Activated CD4-positive, alpha-beta memory T cell treated with anti-CD3 and anti-CD28 coated beads for 36 hours (primary cell): Measurements from ENCODE around the gene PPP4C. TPM values are rescaled to one million over a fixed set of nuclear protein-coding genes. Genes with fewer than 3 reads are reported as not detected.
A peak's percentile ranks its signal among the peaks of the same experiment; 100 is the strongest.

ENCODE experiments used
- CTCF ChIA-PET: fragments of 350-600 bp; sonication (Branson Sonifier 250); formaldehyde crosslinking; loops from one replicate; lab custom pipeline; 2021; ENCODE audit warnings: antibody characterized with exemption, inconsistent platforms; lab: Charles Lee
- POLR2A ChIA-PET: fragments of 350-600 bp; sonication (Branson Sonifier 250); formaldehyde crosslinking; loops from one replicate; lab custom pipeline; 2021; ENCODE audit warnings: antibody characterized with exemption; lab: Charles Lee
- DNase-seq: peaks from one replicate; pipeline ENCODE4 v3.0.0-alpha.2; 2020
- H3K27ac Mint-ChIP-seq: one replicate; pipeline ENCODE4 v1.8.0; 2021; ENCODE audit warnings: mixed read lengths
- H3K27me3 Mint-ChIP-seq: one replicate; pipeline ENCODE4 v1.8.0; 2021; ENCODE audit warnings: mixed read lengths
- H3K36me3 Mint-ChIP-seq: one replicate; pipeline ENCODE4 v1.8.0; 2021; ENCODE audit warnings: mixed read lengths
- H3K4me1 Mint-ChIP-seq: one replicate; pipeline ENCODE4 v1.8.0; 2021; ENCODE audit warnings: low read depth, mixed read lengths
- H3K4me3 Mint-ChIP-seq: one replicate; pipeline ENCODE4 v1.8.0; 2021; ENCODE audit warnings: mild to moderate bottlenecking, mixed read lengths
- H3K9me3 Mint-ChIP-seq: one replicate; pipeline ENCODE4 v1.8.0; 2021; ENCODE audit warnings: mixed read lengths
- intact Hi-C: fragments of 100-400 bp; cut with micrococcal nuclease; formaldehyde crosslinking; loops from one replicate; pipeline ENCODE4 v1.15.1; 2023
- total RNA-seq, 2 experiments: library from RNA; stranded (reverse); gene quantifications; one replicate each; pipeline ENCODE4 v1.2.3, GENCODE V29; 2021

The PPP4C gene
- 100 to 1,000 TPM; 121 to 133 TPM for total RNA-seq

DNA sequence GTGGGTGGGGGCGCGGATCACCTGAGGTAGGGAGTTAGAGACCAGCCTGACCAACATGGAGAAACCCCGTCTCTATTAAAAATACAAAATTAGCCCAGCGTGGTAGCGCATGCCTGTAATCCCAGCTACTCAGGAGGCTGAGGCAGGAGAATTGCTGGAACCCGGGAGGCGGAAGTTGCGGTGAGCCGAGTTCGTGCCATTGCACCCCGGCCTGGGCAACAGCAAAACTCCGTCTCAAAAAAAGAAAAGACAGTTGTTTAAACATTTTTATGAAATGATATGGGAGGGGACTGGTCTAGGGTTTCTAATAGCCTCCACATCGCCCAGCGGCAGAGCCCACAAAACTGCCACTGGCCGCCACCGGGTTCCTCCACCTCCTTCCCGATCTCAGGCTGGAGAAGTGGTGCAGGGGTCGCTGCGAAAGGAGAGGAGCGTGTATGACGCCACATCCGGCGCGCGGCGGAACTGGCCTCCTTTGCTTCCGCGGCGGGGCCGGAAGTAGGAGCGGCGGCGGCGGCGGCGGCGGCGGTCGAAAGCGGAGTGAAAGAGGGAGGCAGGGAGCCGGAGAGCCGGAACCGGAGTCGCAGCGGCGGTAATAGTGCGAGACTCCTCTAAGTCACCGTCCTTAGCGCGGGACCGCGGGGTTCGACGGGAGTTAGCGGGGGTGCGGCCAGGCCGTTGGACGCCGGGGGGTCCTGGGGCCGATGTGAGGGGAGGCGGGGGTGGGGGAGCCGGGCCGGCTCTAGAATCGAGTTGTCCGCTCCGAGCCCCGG lies at the start of gene PPP4C:
TSS of gene PPP4C (plus strand) at position 492 of the 773 bp plus-strand sequence. CDS start 384 bp downstream, outside the sequence.
- peak; percentile 95 for DNase-seq
- Mint-ChIP-seq H3K9me3 (no peaks in the 10 kb centered on the region), H3K4me1 (peaks cover 39% of the 10 kb centered on the region), H3K27ac (peak within 1 kb of the TSS; percentile 93), H3K4me3 (peak within 1 kb of the TSS; percentile 91), H3K36me3 (peaks cover 45% of the 10 kb centered on the region), H3K27me3 (no peaks in the 10 kb centered on the region)
- CTCF ChIA-PET = interaction anchor here (1.1 to 9.4 kb wide), 6 partner anchors 10 to 540 kb away, joined by 3 to 76 read pairs (median 6); partner anchors contain the start of genes ALDOA and TBX6
- intact Hi-C loops = loop anchor here (1.0 to 5.0 kb wide), 3 partner anchors 10 to 47 kb away; partner anchors contain the start of genes ALDOA, MAPK3 and TBX6
- POLR2A ChIA-PET = interaction anchor here (1.1 to 4.1 kb wide), 3 partner anchors 10 to 16 kb away, joined by 3 to 42 read pairs (median 22); partner anchors contain the start of genes ALDOA and TBX6

DNA sequence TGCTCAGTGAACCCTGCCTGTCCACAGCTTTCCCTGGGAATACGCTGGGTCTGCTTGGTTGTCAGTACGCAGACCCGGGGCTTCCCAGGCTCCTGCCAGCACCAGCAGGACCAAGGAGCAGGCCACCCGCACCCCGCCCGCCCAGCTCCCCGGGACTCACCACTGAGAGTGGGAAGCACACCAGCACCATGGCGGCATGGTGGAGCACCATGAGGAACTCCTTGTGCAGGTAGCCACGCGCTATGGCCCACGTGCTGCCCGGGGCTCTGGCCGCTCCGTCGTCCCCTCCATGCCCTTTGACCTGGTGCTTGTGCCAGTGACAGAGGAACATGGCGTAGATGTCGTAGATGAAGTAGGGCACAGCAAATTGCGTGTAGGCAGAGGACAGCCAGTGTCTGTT lies 49.3 kb upstream of the PPP4C start:
- Mint-ChIP-seq H3K36me3 (no peaks in the 10 kb centered on the region), H3K4me1 (peaks cover 1% of the 10 kb centered on the region), H3K27ac (no peak overlapping the region), H3K4me3 (no peak overlapping the region), H3K9me3 (no peaks in the 10 kb centered on the region), H3K27me3 (peaks cover 45% of the 10 kb centered on the region)
- intact Hi-C loops = no loop called here
- ChIA-PET POLR2A (no interaction called here), CTCF (no interaction called here)
- DNase-seq = no peak

DNA sequence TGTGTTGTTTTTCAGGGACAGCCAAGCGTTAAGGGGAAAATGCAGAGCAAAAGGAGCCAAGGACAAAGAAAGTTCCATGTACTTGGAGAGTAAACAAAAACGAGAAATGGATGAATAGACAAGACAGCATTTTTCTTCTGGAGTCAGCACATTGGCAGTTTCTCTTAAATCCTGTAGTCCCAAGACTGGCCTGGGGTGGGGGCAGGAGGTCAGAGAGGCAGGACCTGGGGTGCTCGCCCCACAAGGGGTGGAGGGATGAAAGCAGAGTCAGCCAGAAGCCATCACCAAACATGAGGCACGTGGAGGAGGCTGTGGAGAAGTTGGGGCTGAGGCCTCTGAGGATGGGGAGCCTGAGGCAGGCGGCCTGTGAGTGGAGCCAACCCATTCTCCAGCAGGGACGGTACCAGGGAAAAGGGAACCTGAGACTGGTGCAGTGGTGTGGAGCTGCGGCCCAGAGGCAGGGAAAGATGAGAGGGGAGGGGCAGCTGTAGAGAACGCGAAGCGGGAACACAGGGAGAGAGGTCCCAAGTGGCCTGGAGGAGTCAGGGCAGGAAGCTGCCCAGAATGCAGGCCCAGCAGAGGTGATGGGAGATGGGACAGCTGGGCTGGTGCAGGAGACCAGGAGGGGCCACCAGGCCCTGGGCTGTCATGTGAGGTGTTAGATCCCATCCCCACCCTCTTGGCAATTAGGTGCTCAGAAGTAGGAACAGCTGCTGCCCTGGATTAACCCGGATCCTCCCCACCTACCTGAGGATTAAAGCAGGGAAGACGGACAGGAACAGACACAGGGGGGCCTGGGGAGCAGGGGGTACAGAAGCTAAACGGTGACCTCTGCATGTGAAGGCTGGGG lies 48.0 kb upstream of the PPP4C start:
- DNase-seq = no peak
- no peak overlapping the region for H3K27ac Mint-ChIP-seq
- peaks cover 54% of the 10 kb centered on the region for H3K27me3 Mint-ChIP-seq
- no peaks in the 10 kb centered on the region for H3K9me3 Mint-ChIP-seq
- CTCF ChIA-PET = interaction anchor here (0.8 kb wide), 1 partner anchor 327 kb away, joined by 3 read pairs; no protein-coding TSS in a partner anchor
- H3K4me1 Mint-ChIP-seq = peaks cover 8% of the 10 kb centered on the region
- no peaks in the 10 kb centered on the region for H3K36me3 Mint-ChIP-seq
- POLR2A ChIA-PET = no interaction called here
- no peak overlapping the region for H3K4me3 Mint-ChIP-seq
- intact Hi-C loops = no loop called here

DNA sequence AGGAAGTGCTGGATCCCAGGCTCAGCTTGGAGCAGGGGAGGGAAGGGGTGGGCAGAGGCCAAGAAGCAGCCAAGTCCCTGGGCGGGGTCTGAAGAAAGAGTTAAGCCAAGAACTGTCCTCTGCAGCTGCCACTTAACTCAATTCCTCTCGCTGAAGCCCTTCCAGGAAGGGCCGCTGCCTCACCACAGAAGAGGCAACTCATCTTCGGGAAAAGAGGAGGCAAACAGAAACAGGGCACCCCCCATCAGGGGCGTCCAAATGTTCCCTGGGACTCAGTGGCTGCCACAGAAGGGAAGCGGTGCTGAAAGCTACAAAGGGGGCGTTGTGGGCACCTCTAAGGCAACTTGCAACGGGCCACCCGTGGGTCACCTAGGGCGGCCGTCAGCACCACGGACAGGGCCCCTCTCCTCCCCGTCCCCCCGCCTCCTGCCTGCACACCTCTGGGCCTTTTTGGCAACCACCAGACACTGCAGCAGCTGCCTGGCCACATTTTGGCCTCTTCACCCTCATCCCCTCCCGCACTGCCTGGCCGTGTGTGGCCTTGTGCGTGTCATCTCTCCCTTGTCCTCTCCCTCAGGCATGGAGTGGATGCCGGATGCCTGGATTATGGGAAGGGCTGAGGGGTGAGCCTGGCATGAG lies 47.2 kb upstream of the PPP4C start:
- POLR2A ChIA-PET = no interaction called here
- H3K9me3 Mint-ChIP-seq = no peaks in the 10 kb centered on the region
- intact Hi-C loops = no loop called here
- H3K36me3 Mint-ChIP-seq = no peaks in the 10 kb centered on the region
- H3K4me1 Mint-ChIP-seq = peaks cover 14% of the 10 kb centered on the region
- CTCF ChIA-PET = interaction anchor here (0.8 kb wide), 1 partner anchor 328 kb away, joined by 3 read pairs; no protein-coding TSS in a partner anchor
- peaks cover 54% of the 10 kb centered on the region for H3K27me3 Mint-ChIP-seq
- no peak overlapping the region for H3K4me3 Mint-ChIP-seq
- no peak overlapping the region for H3K27ac Mint-ChIP-seq
- peak; percentile 47 for DNase-seq

DNA sequence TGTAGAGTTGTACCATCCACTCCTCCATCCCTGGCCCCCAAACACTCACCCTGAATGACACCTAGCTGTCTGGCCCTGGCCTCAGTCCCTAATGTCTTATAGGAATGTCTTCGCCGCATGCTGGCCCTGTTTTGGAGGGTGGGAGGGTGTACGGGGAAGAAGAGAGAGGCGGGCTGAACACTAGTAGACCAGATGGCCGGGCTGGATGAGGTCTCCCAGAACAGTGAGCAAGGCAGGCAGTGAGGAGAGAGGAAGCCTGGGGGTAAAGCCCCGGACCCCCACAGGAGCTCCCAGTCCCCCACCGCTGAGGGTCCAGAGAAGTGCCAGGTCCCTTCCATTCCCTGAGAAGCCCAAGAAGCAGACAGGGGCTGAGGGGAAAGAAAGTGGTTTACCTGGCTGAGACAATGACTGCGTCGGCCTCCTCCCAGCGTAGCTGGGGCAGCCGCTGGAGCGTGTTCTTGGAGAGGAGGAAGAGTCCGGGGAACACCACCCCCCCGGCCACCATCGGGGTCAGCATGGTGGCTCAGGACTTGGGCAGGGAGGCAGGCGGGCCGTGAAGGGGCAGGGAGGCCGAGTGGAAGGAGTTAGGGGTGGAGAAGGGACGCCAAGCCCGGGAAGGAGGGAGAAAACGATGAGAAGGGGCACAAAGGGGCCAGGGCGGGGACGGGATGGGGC lies 45.6 kb upstream of the PPP4C start:
- ChIA-PET CTCF (interaction anchor here (0.7 to 4.6 kb wide), 3 partner anchors 10 to 331 kb away, joined by 3 to 63 read pairs (median 11); no protein-coding TSS in a partner anchor), POLR2A (no interaction called here)
- no peak for DNase-seq
- intact Hi-C loops = no loop called here
- no peak overlapping the region for H3K4me3 Mint-ChIP-seq
- H3K27me3 Mint-ChIP-seq = peaks cover 55% of the 10 kb centered on the region
- no peak overlapping the region for H3K27ac Mint-ChIP-seq
- no peaks in the 10 kb centered on the region for H3K36me3 Mint-ChIP-seq
- H3K4me1 Mint-ChIP-seq = peaks cover 19% of the 10 kb centered on the region
- no peaks in the 10 kb centered on the region for H3K9me3 Mint-ChIP-seq

DNA sequence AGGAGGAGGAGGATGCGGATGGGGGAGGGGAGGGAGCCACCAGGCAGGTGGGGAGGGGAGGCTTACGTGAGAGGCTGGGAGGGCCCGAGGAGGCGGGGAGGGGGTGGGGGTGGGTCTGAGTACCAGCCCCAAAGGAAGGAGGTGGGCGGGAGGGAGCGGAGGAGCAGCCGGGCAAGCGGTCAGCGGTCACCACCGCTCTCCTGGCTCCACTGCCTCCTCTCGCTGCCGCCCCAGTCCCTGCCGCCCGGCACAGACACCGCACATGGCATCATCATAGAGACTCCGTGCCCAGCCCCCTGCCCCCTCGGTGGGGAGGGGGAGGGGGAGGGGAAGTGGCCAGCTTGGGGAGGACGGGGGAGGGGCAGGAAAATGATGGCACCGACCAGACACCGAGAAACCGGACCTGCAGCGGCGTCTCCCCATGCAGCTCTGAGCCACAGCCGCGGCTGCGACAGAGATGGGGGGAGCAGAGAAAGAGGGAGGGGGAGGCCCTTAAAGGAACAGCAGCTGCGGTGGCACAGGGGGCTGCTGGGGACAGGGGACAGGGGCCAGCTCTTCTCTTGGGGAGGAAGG lies 44.9 kb upstream of the PPP4C start, which contains the start of gene TLCD3B:
TSS of gene TLCD3B (minus strand) at position 431 of the 573 bp plus-strand sequence. CDS start 744 bp downstream, outside the sequence.
- CTCF ChIA-PET = interaction anchor here (0.6 to 4.6 kb wide), 21 partner anchors 8 to 389 kb away, joined by 3 to 63 read pairs (median 6); partner anchors contain the start of genes C16orf92, HIRIP3 and TBX6
- intact Hi-C loops = no loop called here
- no peak for DNase-seq
- Mint-ChIP-seq H3K27ac (no peak within 1 kb of the TSS), H3K4me3 (no peak within 1 kb of the TSS), H3K36me3 (no peaks in the 10 kb centered on the region), H3K27me3 (peaks cover 56% of the 10 kb centered on the region), H3K9me3 (no peaks in the 10 kb centered on the region), H3K4me1 (peaks cover 23% of the 10 kb centered on the region)
- POLR2A ChIA-PET = no interaction called here

DNA sequence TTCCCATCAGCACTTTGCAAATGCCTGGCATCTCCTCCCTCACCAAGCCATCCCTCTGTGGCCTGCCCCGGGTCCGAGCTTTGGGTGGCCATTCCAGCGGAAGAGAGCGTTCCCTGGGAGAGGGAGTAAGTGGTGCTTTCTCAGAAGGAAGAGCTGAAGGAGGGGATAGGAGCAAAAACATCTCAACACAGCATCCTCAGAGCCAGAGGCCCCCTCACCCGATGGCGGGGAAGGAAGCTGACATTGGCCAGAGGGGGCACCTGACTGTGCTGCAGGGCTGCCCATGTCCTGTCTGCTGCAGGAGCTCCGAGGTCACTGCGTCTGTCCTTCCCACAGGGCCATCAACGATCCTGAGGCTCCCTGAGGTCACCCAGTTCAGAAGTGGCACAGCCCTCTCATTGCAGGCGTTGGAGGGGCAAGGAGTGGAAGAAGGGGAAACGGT lies 44.3 kb upstream of the PPP4C start:
- Mint-ChIP-seq H3K27ac (no peak overlapping the region), H3K36me3 (no peaks in the 10 kb centered on the region), H3K27me3 (peaks cover 56% of the 10 kb centered on the region), H3K4me1 (peaks cover 23% of the 10 kb centered on the region), H3K4me3 (no peak overlapping the region), H3K9me3 (no peaks in the 10 kb centered on the region)
- no peak for DNase-seq
- ChIA-PET CTCF (interaction anchor here (0.5 to 4.6 kb wide), 41 partner anchors 8 to 390 kb away, joined by 3 to 63 read pairs (median 5); partner anchors contain the start of genes C16orf92, HIRIP3, KCTD13 and KIF22), POLR2A (interaction anchor here (1.1 kb wide), 2 partner anchors 21 to 23 kb away, joined by 3 read pairs; a partner anchor contains a TSS)
- intact Hi-C loops = no loop called here

DNA sequence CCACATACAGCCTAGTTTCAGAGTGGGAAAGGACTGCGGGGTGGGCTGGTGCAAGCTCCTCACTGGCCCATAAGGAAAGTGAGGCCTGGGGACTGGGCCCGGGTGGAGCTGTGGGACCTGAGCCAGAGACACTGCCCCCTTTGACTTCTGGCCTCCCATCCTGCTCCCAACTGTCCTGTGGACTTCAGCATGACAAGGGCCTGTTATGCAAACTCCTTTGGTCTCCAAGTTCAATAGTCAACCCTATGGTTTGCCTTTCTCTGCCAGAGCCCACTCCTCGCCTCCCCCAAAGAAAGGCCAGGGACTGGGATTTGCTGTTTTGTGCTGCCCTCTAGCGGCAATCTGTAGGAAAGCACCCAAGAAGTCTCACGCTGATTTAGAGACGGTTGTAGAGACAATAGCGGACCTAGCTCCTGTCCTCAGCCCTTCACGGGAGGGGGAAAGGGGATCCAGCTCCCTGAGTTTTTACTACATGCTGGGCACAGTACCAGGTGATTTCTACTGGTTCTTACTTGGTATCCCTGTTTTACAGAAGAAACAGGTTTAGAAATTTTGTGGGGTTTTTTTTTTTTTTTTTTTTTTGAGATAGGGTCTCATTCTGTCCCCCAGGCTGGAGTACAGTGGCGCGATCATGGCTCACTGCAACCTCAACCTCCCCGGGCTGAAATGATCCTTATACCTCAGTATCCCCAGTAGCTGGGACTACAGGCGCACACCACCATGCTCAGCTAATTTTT lies 43.5 kb upstream of the PPP4C start:
- Mint-ChIP-seq H3K9me3 (no peaks in the 10 kb centered on the region), H3K4me3 (no peak overlapping the region), H3K4me1 (peaks cover 23% of the 10 kb centered on the region), H3K27me3 (peaks cover 49% of the 10 kb centered on the region), H3K36me3 (no peaks in the 10 kb centered on the region), H3K27ac (no peak overlapping the region)
- peak; percentile 77 for DNase-seq
- intact Hi-C loops = no loop called here
- ChIA-PET CTCF (interaction anchor here (0.5 to 4.6 kb wide), 64 partner anchors 8 to 554 kb away, joined by 3 to 63 read pairs (median 4); partner anchors contain the start of genes ALDOA, C16orf92, HIRIP3 and INO80E), POLR2A (interaction anchor here (0.6 to 1.1 kb wide), 5 partner anchors 21 to 1055 kb away, joined by 3 to 5 read pairs (median 3); a partner anchor contains a TSS)

DNA sequence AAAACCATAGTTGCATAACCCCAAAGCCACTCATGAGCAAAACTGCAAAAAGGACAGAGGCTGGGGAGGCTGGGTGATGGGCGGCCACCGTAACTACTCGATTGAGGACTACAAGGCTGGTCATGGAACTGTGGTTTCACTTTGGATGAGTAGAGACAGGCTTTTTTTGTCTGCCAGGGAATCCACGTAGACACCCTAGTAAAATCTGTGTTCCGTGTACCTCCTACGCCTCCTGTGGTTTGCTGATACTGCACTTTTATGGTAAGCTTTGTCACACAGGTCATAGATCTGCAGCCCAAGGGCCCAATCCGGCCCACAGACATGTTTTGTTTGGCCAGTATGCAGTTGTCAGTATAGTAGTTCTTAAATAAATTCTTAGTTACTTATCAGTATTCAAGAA lies 42.5 kb upstream of the PPP4C start:
- ChIA-PET CTCF (interaction anchor here (0.8 to 4.6 kb wide), 17 partner anchors 10 to 334 kb away, joined by 3 to 63 read pairs (median 5); partner anchors contain the start of genes ALDOA, C16orf92 and MVP), POLR2A (no interaction called here)
- Mint-ChIP-seq H3K4me1 (peaks cover 23% of the 10 kb centered on the region), H3K27me3 (peaks cover 41% of the 10 kb centered on the region), H3K36me3 (no peaks in the 10 kb centered on the region), H3K9me3 (no peaks in the 10 kb centered on the region), H3K4me3 (no peak overlapping the region), H3K27ac (no peak overlapping the region)
- peak; percentile 68 for DNase-seq
- intact Hi-C loops = no loop called here

DNA sequence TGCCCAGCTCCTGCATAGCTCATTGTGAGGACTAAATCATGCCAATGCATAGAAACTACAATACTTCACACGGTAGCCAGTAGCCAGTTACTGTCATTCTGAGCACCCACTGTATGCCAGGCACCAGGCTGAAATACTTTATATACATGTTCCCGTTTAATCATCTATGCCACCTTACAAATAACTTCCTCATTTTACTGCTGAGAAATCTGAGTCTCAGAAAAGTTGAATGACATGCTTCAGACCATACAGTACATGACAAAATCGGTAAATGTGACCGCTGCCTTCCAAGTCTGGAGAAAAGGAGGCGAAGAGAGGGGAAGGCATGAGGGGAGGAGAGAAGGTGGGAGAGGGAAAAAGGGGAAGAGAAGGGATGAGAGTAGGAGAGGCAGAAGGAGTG lies 35.6 kb upstream of the PPP4C start:
- intact Hi-C loops = no loop called here
- H3K27me3 Mint-ChIP-seq = peaks cover 6% of the 10 kb centered on the region
- no peaks in the 10 kb centered on the region for H3K9me3 Mint-ChIP-seq
- H3K27ac Mint-ChIP-seq = no peak overlapping the region
- H3K4me3 Mint-ChIP-seq = no peak overlapping the region
- H3K4me1 Mint-ChIP-seq = peaks cover 3% of the 10 kb centered on the region
- H3K36me3 Mint-ChIP-seq = no peaks in the 10 kb centered on the region
- ChIA-PET CTCF (interaction anchor here (0.6 to 2.6 kb wide), 3 partner anchors 9 to 224 kb away, joined by 3 to 11 read pairs (median 8); partner anchors contain the start of genes PAGR1 and TLCD3B), POLR2A (no interaction called here)
- DNase-seq = no peak
